ENCODE measurements around the gene ATP9B. TPM values are rescaled to one million over a fixed set of nuclear protein-coding genes. Genes with fewer than 3 reads are reported as not detected.

Gene ATP9B
- total RNA-seq, 1 experiment from 2014 or later: 10.7 TPM

DNA sequence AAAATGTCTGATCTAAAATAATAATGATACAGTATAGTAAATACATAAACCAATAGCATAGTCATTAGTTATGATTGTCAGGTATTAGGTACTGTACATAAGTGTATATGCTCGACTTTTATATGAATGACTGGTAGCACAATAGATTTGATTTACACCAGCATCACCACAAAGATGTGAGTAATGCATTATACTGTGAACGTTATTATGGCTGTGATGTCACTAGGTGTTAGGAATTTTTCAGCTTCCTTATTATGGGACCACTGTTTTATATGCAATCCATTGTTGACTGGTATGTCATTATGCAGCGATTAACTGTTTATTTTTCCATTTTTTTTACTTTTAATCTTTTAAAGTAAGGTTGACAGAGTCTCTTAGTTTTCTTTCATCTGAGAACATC lies 23.7 kb downstream of the ATP9B start:
- peak in 1 of 2 experiments; percentile 11 for DNase-seq (ENCODE audit: low read depth in 1 of 2, low spot score in 2 of 2)
- Histone ChIP-seq H3K9me3 (replicated peaks) (no peaks in the 10 kb centered on the region; the same call in 1 of the 2 replicates), H3K27me3 (replicated peaks) (no peaks in the 10 kb centered on the region), H3K4me3 (no peak overlapping the region), H3K36me3 (no peaks in the 10 kb centered on the region), H3K27ac (no peak overlapping the region), H3K4me1 (replicated peaks) (no peaks in the 10 kb centered on the region)

GRCh38 chr18:79093986-79094385 lies 24.8 kb downstream of the ATP9B start:
- Histone ChIP-seq H3K4me3 (no peak overlapping the region), H3K9me3 (replicated peaks) (no peaks in the 10 kb centered on the region; the same call in 1 of the 2 replicates), H3K27ac (no peak overlapping the region), H3K4me1 (replicated peaks) (no peaks in the 10 kb centered on the region), H3K36me3 (0 out of 2 replicates have a peak, but pooled peaks cover 5% of the 10 kb centered on the region), H3K27me3 (replicated peaks) (no peaks in the 10 kb centered on the region)
- no peak for DNase-seq (ENCODE audit: low read depth in 1 of 2, low spot score in 2 of 2)

GRCh38 chr18:79095216-79095615 lies 26.0 kb downstream of the ATP9B start:
- Histone ChIP-seq H3K36me3 (0 out of 2 replicates have a peak, but pooled peaks cover 5% of the 10 kb centered on the region), H3K4me1 (replicated peaks) (no peaks in the 10 kb centered on the region), H3K27ac (no peak overlapping the region), H3K9me3 (replicated peaks) (no peaks in the 10 kb centered on the region), H3K4me3 (no peak overlapping the region), H3K27me3 (replicated peaks) (no peaks in the 10 kb centered on the region)
- no peak for DNase-seq (ENCODE audit: low read depth in 1 of 2, low spot score in 2 of 2)

GRCh38 chr18:79100944-79101343 lies 31.8 kb downstream of the ATP9B start:
- no peak for DNase-seq (ENCODE audit: low read depth in 1 of 2, low spot score in 2 of 2)
- Histone ChIP-seq H3K27ac (no peak overlapping the region), H3K4me1 (replicated peaks) (no peaks in the 10 kb centered on the region), H3K9me3 (replicated peaks) (no peaks in the 10 kb centered on the region), H3K27me3 (replicated peaks) (no peaks in the 10 kb centered on the region), H3K36me3 (0 out of 2 replicates have a peak, but pooled peaks cover 5% of the 10 kb centered on the region), H3K4me3 (no peak overlapping the region)

DNA sequence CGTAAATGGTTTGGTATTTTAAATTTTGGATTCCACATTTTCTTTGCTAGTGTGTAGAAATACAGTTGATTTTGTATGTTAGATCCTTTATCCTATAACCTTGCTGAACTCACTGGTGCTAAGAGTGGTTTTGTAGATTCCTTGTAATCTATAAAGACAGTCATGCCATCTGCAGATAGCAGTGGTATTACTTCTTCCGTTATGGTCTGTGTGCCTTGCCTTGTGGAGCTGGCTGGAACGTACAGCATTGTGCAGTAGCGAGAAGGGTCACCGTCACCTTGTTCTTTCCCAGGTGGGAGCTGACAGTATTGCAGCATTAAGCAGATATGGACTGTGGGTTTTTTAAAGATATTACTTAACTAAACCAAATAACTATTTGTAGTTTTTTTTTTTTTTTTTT lies 33.7 kb downstream of the ATP9B start:
- no peak overlapping the region for H3K27ac ChIP-seq
- H3K36me3 ChIP-seq: 0 out of 2 replicates have a peak, but pooled peaks cover 5% of the 10 kb centered on the region
- H3K9me3 ChIP-seq (replicated peaks): no peaks in the 10 kb centered on the region
- DNase-seq (ENCODE audit: low read depth in 1 of 2, low spot score in 2 of 2): no peak
- no peak overlapping the region for H3K4me3 ChIP-seq
- H3K4me1 ChIP-seq (replicated peaks): no peaks in the 10 kb centered on the region
- H3K27me3 ChIP-seq (replicated peaks): no peaks in the 10 kb centered on the region

- Histone ChIP-seq H3K27me3 (replicated peaks) (no peaks in the 10 kb centered on the region), H3K4me1 (replicated peaks) (no peaks in the 10 kb centered on the region), H3K9me3 (replicated peaks) (no peaks in the 10 kb centered on the region), H3K27ac (no peak overlapping the region), H3K36me3 (no peaks in the 10 kb centered on the region), H3K4me3 (no peak overlapping the region)
- DNase-seq (ENCODE audit: low read depth in 1 of 2, low spot score in 2 of 2): no peak
These were observed 34.9 kb downstream of the ATP9B start for GRCh38 chr18:79104137-79104536.

DNA sequence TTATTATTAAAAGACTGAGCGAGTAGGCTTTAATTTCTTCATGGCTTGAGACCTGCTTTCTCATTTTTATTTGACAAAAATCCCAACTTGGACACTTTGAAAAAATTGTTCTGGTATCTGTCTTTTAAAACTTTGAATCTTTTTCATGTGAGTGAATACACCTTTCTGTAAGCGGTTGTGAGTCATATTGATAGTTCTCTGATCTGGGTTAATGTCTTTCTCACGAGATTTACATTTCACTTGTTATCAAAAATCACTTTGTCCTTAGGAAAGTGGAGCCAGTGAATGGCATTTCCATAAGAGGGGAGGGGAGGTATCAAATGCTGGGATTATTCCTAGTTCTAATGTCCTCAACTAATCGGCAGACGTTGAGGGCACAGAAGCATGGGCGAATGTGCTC lies 36.3 kb downstream of the ATP9B start:
- Histone ChIP-seq H3K9me3 (replicated peaks) (no peaks in the 10 kb centered on the region), H3K4me3 (no peak overlapping the region), H3K36me3 (no peaks in the 10 kb centered on the region), H3K27me3 (replicated peaks) (no peaks in the 10 kb centered on the region), H3K4me1 (replicated peaks) (no peaks in the 10 kb centered on the region), H3K27ac (no peak overlapping the region)
- DNase-seq (ENCODE audit: low read depth in 1 of 2, low spot score in 2 of 2): no peak

GRCh38 chr18:79106084-79106483 lies 36.9 kb downstream of the ATP9B start:
- no peak for DNase-seq (ENCODE audit: low read depth in 1 of 2, low spot score in 2 of 2)
- no peaks in the 10 kb centered on the region for H3K27me3 ChIP-seq (replicated peaks)
- H3K9me3 ChIP-seq (replicated peaks): no peaks in the 10 kb centered on the region
- no peak overlapping the region for H3K27ac ChIP-seq
- H3K36me3 ChIP-seq: no peaks in the 10 kb centered on the region
- no peak overlapping the region for H3K4me3 ChIP-seq
- no peaks in the 10 kb centered on the region for H3K4me1 ChIP-seq (replicated peaks)

GRCh38 chr18:79107886-79108285 lies 38.7 kb downstream of the ATP9B start:
- no peak overlapping the region for H3K4me3 ChIP-seq
- H3K27me3 ChIP-seq (replicated peaks): no peaks in the 10 kb centered on the region
- no peak overlapping the region for H3K27ac ChIP-seq
- H3K4me1 ChIP-seq (replicated peaks): no peaks in the 10 kb centered on the region
- H3K9me3 ChIP-seq (replicated peaks): no peaks in the 10 kb centered on the region
- no peak for DNase-seq (ENCODE audit: low read depth in 1 of 2, low spot score in 2 of 2)
- H3K36me3 ChIP-seq: no peaks in the 10 kb centered on the region

GRCh38 chr18:79108549-79109215 lies 39.5 kb downstream of the ATP9B start:
- Histone ChIP-seq H3K9me3 (replicated peaks) (no peaks in the 10 kb centered on the region), H3K4me3 (no peak overlapping the region), H3K27me3 (replicated peaks) (no peaks in the 10 kb centered on the region), H3K27ac (no peak overlapping the region), H3K36me3 (peaks cover 4% of the 10 kb centered on the region; the same call in 1 of the 2 replicates), H3K4me1 (replicated peaks) (no peaks in the 10 kb centered on the region)
- DNase-seq (ENCODE audit: low read depth in 1 of 2, low spot score in 2 of 2): no peak

- no peak overlapping the region for H3K27ac ChIP-seq
- H3K36me3 ChIP-seq: peaks cover 6% of the 10 kb centered on the region; the same call in 1 of the 2 replicates
- no peaks in the 10 kb centered on the region for H3K27me3 ChIP-seq (replicated peaks)
- H3K4me1 ChIP-seq (replicated peaks): no peaks in the 10 kb centered on the region
- no peaks in the 10 kb centered on the region for H3K9me3 ChIP-seq (replicated peaks)
- DNase-seq (ENCODE audit: low read depth in 1 of 2, low spot score in 2 of 2): no peak
- H3K4me3 ChIP-seq: no peak overlapping the region
These were observed 42.3 kb downstream of the ATP9B start for GRCh38 chr18:79111483-79111882.

DNA sequence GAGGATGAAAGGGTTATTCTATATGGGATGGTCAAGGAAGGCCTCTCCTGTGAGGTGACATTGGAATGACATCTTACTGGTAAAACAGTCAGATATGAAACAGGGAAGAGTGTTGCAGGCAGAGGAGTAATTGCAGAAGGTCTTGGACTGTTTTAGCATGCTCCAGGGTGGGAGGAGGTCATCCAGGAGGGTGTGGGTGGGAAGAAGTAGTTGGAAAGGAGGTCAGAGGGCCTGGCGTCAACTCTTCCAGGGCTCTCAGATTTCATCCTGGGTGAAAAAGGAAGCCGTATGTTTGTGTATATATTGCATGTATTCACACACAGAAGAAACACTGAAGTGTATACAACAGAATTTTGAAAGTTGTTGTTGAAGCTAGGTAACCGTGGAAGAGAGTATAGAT lies 48.2 kb downstream of the ATP9B start:
- Histone ChIP-seq H3K9me3 (replicated peaks) (no peaks in the 10 kb centered on the region), H3K27me3 (replicated peaks) (no peaks in the 10 kb centered on the region), H3K4me1 (replicated peaks) (no peaks in the 10 kb centered on the region), H3K36me3 (peaks cover 6% of the 10 kb centered on the region), H3K27ac (no peak overlapping the region), H3K4me3 (no peak overlapping the region)
- no peak for DNase-seq (ENCODE audit: low read depth in 1 of 2, low spot score in 2 of 2)

DNA sequence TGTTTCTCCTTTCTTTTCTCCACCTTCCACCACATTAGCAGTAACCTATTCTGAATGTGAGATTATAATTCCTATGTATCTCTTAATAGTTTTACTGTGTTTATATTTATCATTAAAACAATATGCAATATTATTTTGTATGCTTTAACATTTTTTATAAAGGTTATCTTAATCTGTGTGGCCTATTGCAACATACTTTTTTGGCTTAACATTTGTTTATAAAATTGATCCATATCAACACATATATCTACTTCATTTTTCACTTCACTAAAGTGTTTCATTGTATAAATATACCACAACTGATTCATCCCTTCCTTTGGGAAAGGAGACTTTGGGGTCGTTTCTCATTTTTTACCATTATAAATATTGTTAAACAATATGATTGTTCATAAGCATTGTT lies 48.6 kb downstream of the ATP9B start:
- H3K9me3 ChIP-seq (replicated peaks): no peaks in the 10 kb centered on the region
- H3K27ac ChIP-seq: no peak overlapping the region
- DNase-seq (ENCODE audit: low read depth in 1 of 2, low spot score in 2 of 2): no peak
- H3K4me1 ChIP-seq (replicated peaks): no peaks in the 10 kb centered on the region
- peaks cover 6% of the 10 kb centered on the region for H3K36me3 ChIP-seq
- no peaks in the 10 kb centered on the region for H3K27me3 ChIP-seq (replicated peaks)
- H3K4me3 ChIP-seq: no peak overlapping the region

GRCh38 chr18:79118797-79119196 lies 49.6 kb downstream of the ATP9B start:
- Histone ChIP-seq H3K36me3 (peaks cover 2% of the 10 kb centered on the region), H3K4me3 (no peak overlapping the region), H3K27ac (no peak overlapping the region), H3K27me3 (replicated peaks) (no peaks in the 10 kb centered on the region), H3K4me1 (replicated peaks) (no peaks in the 10 kb centered on the region), H3K9me3 (replicated peaks) (no peaks in the 10 kb centered on the region)
- DNase-seq (ENCODE audit: low read depth in 1 of 2, low spot score in 2 of 2): no peak

Measured in SJSA1 (cell line).